Activated CD4-positive, alpha-beta T cell treated with anti-CD3 and anti-CD28 coated beads, Interleukin-2, amount 10 ng/mL, durations not matched to agents 7 days and 5 days (primary cell): ENCODE results near the gene CRELD2. TPM values are rescaled to one million over a fixed set of nuclear protein-coding genes. Genes with fewer than 3 reads are reported as not detected.

ENCODE experiments used
- CTCF ChIA-PET: fragments of 350-600 bp; sonication (Branson Sonifier 250); formaldehyde crosslinking; loops from one replicate; lab custom pipeline; 2021; ENCODE audit warnings: antibody characterized with exemption; lab: Charles Lee
- POLR2A ChIA-PET: fragments of 350-600 bp; sonication (Branson Sonifier 250); formaldehyde crosslinking; loops from one replicate; lab custom pipeline; 2021; ENCODE audit warnings: antibody characterized with exemption; lab: Charles Lee
- DNase-seq: peaks from one replicate; pipeline ENCODE4 v3.0.0-alpha.2; 2020
- H3K27ac Mint-ChIP-seq: one replicate; pipeline ENCODE4 v1.8.0; 2021; ENCODE audit warnings: mild to moderate bottlenecking, moderate library complexity, mixed read lengths
- H3K27me3 Mint-ChIP-seq: one replicate; pipeline ENCODE4 v1.8.0; 2021; ENCODE audit warnings: mixed read lengths
- H3K36me3 Mint-ChIP-seq: one replicate; pipeline ENCODE4 v1.8.0; 2021; ENCODE audit warnings: low read depth, mixed read lengths
- H3K4me1 Mint-ChIP-seq: one replicate; pipeline ENCODE4 v1.8.0; 2021; ENCODE audit warnings: mixed read lengths
- H3K4me3 Mint-ChIP-seq: one replicate; pipeline ENCODE4 v1.8.0; 2021; ENCODE audit warnings: mild to moderate bottlenecking, moderate library complexity, mixed read lengths
- H3K9me3 Mint-ChIP-seq: one replicate; pipeline ENCODE4 v1.8.0; 2021; ENCODE audit warnings: mixed read lengths
- total RNA-seq, 2 experiments: library from RNA; stranded (reverse); gene quantifications; one replicate each; pipeline ENCODE4 v1.2.3, GENCODE V29; 2021

The CRELD2 gene
- total RNA-seq, 2 experiments from 2014 or later, result 42.4 to 47.9 TPM

- ChIA-PET POLR2A (no interaction called here), CTCF (interaction anchor here (2.0 to 3.0 kb wide), 2 partner anchors 101 to 162 kb away, joined by 8 to 26 read pairs; no protein-coding TSS in a partner anchor)
- DNase-seq, result peak; percentile 73
- H3K4me1 Mint-ChIP-seq, result peaks cover 54% of the 10 kb centered on the region
- peaks cover 6% of the 10 kb centered on the region for H3K36me3 Mint-ChIP-seq
- H3K4me3 Mint-ChIP-seq, result no peak overlapping the region
- H3K27ac Mint-ChIP-seq, result no peak overlapping the region
- no peaks in the 10 kb centered on the region for H3K9me3 Mint-ChIP-seq
- no peaks in the 10 kb centered on the region for H3K27me3 Mint-ChIP-seq
Measured at GRCh38 chr22:49929211-49929979, 11.0 kb downstream of the CRELD2 start.

DNA sequence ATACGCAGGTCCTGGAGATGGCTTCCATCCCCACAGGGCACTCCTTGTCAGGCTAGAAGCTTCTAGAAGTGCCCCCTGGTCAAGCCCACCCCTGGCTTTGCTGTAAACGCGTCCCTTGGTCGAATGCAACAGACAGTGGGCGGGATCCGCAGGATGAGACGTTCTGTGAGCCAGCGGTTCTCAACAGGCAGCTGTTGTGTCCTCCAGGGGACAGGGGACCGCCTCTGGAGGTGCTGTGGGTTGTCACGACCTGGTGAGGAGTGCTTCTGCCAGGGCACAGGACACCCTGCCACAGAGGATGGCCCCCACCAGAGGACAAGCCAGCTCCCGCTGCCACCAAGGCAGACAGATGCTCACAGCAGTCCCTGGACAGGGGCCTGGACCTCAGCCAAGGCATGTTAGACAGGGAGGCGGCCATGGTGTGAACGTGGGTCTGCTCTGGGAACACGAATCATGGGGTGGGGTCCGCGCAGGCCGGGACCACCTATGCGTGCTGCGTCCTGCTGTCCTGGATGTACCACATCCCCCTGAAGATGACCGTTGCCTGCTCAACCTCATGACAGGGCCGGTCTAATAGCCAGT lies 11.7 kb downstream of the CRELD2 start:
- no peak for DNase-seq
- H3K36me3 Mint-ChIP-seq, result peaks cover 5% of the 10 kb centered on the region
- no peaks in the 10 kb centered on the region for H3K9me3 Mint-ChIP-seq
- no peaks in the 10 kb centered on the region for H3K27me3 Mint-ChIP-seq
- no peak overlapping the region for H3K4me3 Mint-ChIP-seq
- no peak overlapping the region for H3K27ac Mint-ChIP-seq
- POLR2A ChIA-PET, result no interaction called here
- CTCF ChIA-PET, result interaction anchor here (0.6 to 3.0 kb wide), 9 partner anchors 18 to 596 kb away, joined by 3 to 26 read pairs (median 4); partner anchors contain the start of gene SCO2
- H3K4me1 Mint-ChIP-seq, result peaks cover 53% of the 10 kb centered on the region

GRCh38 chr22:49930596-49931412 lies 12.4 kb downstream of the CRELD2 start:
- ChIA-PET POLR2A (no interaction called here), CTCF (interaction anchor here (0.6 to 3.0 kb wide), 10 partner anchors 18 to 595 kb away, joined by 3 to 26 read pairs (median 4); partner anchors contain the start of gene SCO2)
- Mint-ChIP-seq H3K27me3 (no peaks in the 10 kb centered on the region), H3K4me3 (no peak overlapping the region), H3K27ac (peak overlapping the region; percentile 42), H3K4me1 (peaks cover 46% of the 10 kb centered on the region), H3K36me3 (peaks cover 3% of the 10 kb centered on the region), H3K9me3 (no peaks in the 10 kb centered on the region)
- peak; percentile 54 for DNase-seq

DNA sequence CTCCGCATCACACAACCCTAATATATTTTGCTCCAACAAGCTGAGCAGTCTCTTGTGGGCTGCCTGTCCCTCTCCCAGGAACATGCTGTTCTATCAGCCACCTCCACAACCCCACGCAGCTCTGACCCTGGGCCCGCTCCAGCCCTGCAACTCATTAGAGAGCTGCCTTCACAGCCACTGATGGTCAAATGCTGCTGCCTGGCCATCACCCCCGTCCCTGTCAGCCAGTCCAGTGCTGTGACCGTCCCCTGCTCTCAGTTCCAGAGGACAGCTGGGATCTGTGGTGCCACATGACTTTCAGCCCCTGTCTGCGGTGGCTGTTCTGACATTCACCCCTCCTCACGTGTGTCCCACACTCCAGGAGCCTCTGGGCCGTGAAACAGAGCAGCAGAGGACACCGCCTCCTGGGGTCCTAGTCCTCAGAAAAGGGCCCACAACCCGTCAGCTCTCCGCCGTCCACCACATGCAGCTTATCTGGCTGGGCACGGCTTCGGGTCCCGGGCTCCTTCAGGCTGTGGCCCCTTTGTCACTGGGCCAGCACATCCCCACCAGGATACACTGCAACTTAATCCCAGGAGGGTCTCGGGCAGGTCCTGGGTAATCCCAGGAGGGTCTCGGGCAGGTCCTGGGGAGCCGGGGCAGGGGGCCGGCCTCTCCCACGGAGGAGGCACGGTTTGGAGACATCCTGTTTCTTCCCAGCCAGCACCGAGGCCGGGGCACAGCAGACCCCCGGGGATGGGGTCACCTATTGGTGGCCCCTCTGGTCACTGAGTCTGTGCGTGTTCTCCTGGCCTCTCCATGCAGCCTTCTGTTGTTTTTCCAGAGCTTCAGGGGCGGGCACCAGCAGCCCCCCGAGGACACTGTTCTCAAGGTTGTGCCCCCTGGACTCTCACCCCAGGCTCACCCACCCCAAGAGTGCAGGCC lies 15.1 kb downstream of the CRELD2 start:
- H3K9me3 Mint-ChIP-seq, result no peaks in the 10 kb centered on the region
- ChIA-PET CTCF (interaction anchor here (0.5 to 2.0 kb wide), 5 partner anchors 9 to 343 kb away, joined by 3 to 6 read pairs (median 4); no protein-coding TSS in a partner anchor), POLR2A (interaction anchor here (0.8 kb wide), 1 partner anchor 27 kb away, joined by 3 read pairs; the partner anchor contains the start of gene PIM3)

GRCh38 chr22:49934160-49934890 lies 15.9 kb downstream of the CRELD2 start:
- no peaks in the 10 kb centered on the region for H3K9me3 Mint-ChIP-seq
- DNase-seq, result peak; percentile 28
- POLR2A ChIA-PET, result no interaction called here

More for the DNA sequence above, 15.1 kb downstream of the CRELD2 start:
- peaks cover 3% of the 10 kb centered on the region for H3K36me3 Mint-ChIP-seq
- H3K27ac Mint-ChIP-seq, result peak overlapping the region; percentile 83
- no peaks in the 10 kb centered on the region for H3K27me3 Mint-ChIP-seq
- DNase-seq, result no peak
- H3K4me1 Mint-ChIP-seq, result peaks cover 43% of the 10 kb centered on the region
- H3K4me3 Mint-ChIP-seq, result peak overlapping the region; percentile 63

GRCh38 chr22:49934891-49935557 lies 16.6 kb downstream of the CRELD2 start:
- Mint-ChIP-seq H3K9me3 (no peaks in the 10 kb centered on the region), H3K27ac (peak overlapping the region; percentile 72), H3K4me1 (peaks cover 44% of the 10 kb centered on the region), H3K4me3 (peak overlapping the region; percentile 63), H3K36me3 (peaks cover 3% of the 10 kb centered on the region), H3K27me3 (no peaks in the 10 kb centered on the region)
- DNase-seq, result peak; percentile 91
- CTCF ChIA-PET, result no interaction called here
- POLR2A ChIA-PET, result interaction anchor here (0.6 kb wide), 1 partner anchor 717 kb away, joined by 3 read pairs; no protein-coding TSS in a partner anchor

More at GRCh38 chr22:49934160-49934890, 15.9 kb downstream of the CRELD2 start:
- Mint-ChIP-seq H3K4me3 (peak overlapping the region; percentile 63), H3K4me1 (peaks cover 44% of the 10 kb centered on the region), H3K36me3 (peaks cover 3% of the 10 kb centered on the region), H3K27me3 (no peaks in the 10 kb centered on the region), H3K27ac (peak overlapping the region; percentile 36)
- CTCF ChIA-PET, result interaction anchor here (0.7 to 2.0 kb wide), 2 partner anchors 33 to 96 kb away, joined by 4 to 6 read pairs; no protein-coding TSS in a partner anchor

DNA sequence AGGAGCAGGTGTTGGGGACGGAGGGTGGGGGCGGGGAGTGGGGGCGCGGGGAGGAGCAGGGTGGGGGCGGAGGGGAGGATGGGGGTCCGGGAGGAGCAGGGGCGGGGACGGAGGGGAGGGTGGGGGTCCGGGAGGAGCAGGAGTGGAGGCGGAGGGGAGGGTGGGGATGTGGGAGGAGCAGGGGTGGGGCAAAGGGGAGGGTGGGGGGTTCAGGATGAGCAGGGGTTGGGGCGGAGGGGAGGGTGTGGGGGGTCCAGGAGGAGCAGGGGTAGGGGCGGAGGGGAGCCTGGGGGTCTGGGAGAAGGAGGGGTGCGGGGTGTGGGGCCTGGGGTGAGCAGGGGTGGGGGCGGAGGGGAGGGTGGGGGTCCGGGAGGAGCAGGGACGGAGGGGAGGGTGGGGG lies 17.1 kb downstream of the CRELD2 start:
- peaks cover 39% of the 10 kb centered on the region for H3K4me1 Mint-ChIP-seq
- no peaks in the 10 kb centered on the region for H3K9me3 Mint-ChIP-seq
- H3K27ac Mint-ChIP-seq, result peak overlapping the region; percentile 92
- POLR2A ChIA-PET, result interaction anchor here (0.5 to 1.3 kb wide), 5 partner anchors 11 to 717 kb away, joined by 3 to 7 read pairs (median 4); no protein-coding TSS in a partner anchor
- DNase-seq, result peak; percentile 71
- H3K36me3 Mint-ChIP-seq, result peaks cover 3% of the 10 kb centered on the region
- CTCF ChIA-PET, result interaction anchor here (0.7 to 1.3 kb wide), 3 partner anchors 11 to 27 kb away, joined by 3 to 10 read pairs (median 3); no protein-coding TSS in a partner anchor
- no peaks in the 10 kb centered on the region for H3K27me3 Mint-ChIP-seq
- H3K4me3 Mint-ChIP-seq, result peak overlapping the region; percentile 67

- POLR2A ChIA-PET, result interaction anchor here (0.5 to 1.3 kb wide), 5 partner anchors 10 to 49 kb away, joined by 3 to 7 read pairs (median 5); no protein-coding TSS in a partner anchor
- H3K27me3 Mint-ChIP-seq, result no peaks in the 10 kb centered on the region
Measured at GRCh38 chr22:49936018-49936972, 17.9 kb downstream of the CRELD2 start.

DNA sequence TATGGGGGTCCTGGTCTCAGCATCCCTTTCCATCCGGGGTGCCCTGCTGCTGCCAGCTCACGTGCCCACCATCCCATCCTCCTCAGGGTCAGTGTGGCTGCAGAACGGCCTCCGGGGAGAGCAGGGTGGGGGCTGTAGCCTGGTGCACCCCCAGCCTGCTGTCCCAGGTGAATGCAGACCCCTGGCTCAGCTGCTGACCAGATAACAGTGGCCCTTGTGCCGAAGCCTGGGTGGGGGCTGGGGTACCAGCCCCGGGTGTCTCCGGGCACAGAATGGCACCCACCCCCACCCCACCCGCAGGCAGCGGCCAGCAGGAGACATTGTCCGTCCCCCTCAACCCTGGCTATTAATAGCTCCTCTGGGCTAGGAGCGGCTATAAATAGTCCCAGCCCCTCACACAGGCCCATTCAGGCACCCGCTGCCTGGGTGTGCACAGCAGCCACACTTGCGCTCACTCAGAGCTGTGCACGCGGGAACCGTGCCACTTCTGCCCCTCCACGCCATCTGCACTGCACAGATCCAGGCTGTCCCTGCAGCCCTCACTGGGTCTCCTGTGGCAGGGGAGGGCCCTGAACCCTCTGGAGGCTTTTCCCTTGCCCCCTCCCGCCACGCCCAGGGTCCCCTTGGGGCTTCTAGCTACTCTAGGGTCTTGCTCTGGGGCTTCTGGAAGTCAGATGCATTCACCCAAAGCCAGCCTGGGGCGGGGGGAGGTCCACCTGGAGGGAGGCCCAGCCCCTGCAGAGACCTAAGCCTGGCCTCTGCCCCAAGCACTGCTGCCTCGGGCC lies 18.7 kb downstream of the CRELD2 start:
- Mint-ChIP-seq H3K4me1 (peaks cover 26% of the 10 kb centered on the region), H3K27me3 (no peaks in the 10 kb centered on the region), H3K9me3 (peaks cover 3% of the 10 kb centered on the region), H3K36me3 (peaks cover 6% of the 10 kb centered on the region), H3K27ac (peak overlapping the region; percentile 92), H3K4me3 (peak overlapping the region; percentile 67)
- CTCF ChIA-PET, result interaction anchor here (1.3 kb wide), 1 partner anchor 26 kb away, joined by 3 read pairs; no protein-coding TSS in a partner anchor
- no peak for DNase-seq
- POLR2A ChIA-PET, result interaction anchor here (1.3 kb wide), 1 partner anchor 14 kb away, joined by 5 read pairs; no protein-coding TSS in a partner anchor

More at GRCh38 chr22:49936018-49936972, 17.9 kb downstream of the CRELD2 start:
- H3K9me3 Mint-ChIP-seq, result peaks cover 3% of the 10 kb centered on the region
- peak; percentile 93 for DNase-seq
- H3K4me3 Mint-ChIP-seq, result peak overlapping the region; percentile 67
- H3K4me1 Mint-ChIP-seq, result peaks cover 31% of the 10 kb centered on the region
- CTCF ChIA-PET, result interaction anchor here (0.6 to 1.3 kb wide), 4 partner anchors 10 to 26 kb away, joined by 3 to 10 read pairs (median 3); no protein-coding TSS in a partner anchor
- H3K27ac Mint-ChIP-seq, result peak overlapping the region; percentile 92
- peaks cover 6% of the 10 kb centered on the region for H3K36me3 Mint-ChIP-seq
